Nephron (organoid): ENCODE data around the gene DLEU7.

Experiments
- H3K27ac Mint-ChIP-seq, 3 experiments: 2 replicates each; pipeline ENCODE4 v1.8.0; 2020; ENCODE audit warnings: mixed read lengths in 3 of 3, mild to moderate bottlenecking in 2 of 3, moderate library complexity in 1 of 3
- H3K27me3 Mint-ChIP-seq: 2 replicates; pipeline ENCODE4 v1.8.0; 2021; ENCODE audit warnings: low read depth, mild to moderate bottlenecking, moderate library complexity, mixed read lengths
- H3K36me3 Mint-ChIP-seq: 2 replicates; pipeline ENCODE4 v1.8.0; 2020; ENCODE audit warnings: low read depth, mixed read lengths
- H3K4me1 Mint-ChIP-seq: 2 replicates; pipeline ENCODE4 v1.8.0; 2020; ENCODE audit warnings: mixed read lengths
- H3K4me3 Mint-ChIP-seq, 3 experiments: 2 replicates each; pipeline ENCODE4 v1.8.0; 2020; ENCODE audit warnings: mild to moderate bottlenecking in 3 of 3, mixed read lengths in 3 of 3, moderate library complexity in 2 of 3
- H3K9me3 Mint-ChIP-seq: 2 replicates; pipeline ENCODE4 v1.8.0; 2020; ENCODE audit warnings: mixed read lengths
- TF ChIP-seq, protein P1 (sequence below), 3 experiments: fragments of 200-600 bp; sonication (generic); IDR thresholded peaks; one replicate each; pipeline ENCODE4 v1.5.0; 2021; ENCODE audit warnings: antibody characterized with exemption in 3 of 3; ENCODE audit not compliant: unreplicated experiment in 3 of 3

The DLEU7 gene

DNA sequence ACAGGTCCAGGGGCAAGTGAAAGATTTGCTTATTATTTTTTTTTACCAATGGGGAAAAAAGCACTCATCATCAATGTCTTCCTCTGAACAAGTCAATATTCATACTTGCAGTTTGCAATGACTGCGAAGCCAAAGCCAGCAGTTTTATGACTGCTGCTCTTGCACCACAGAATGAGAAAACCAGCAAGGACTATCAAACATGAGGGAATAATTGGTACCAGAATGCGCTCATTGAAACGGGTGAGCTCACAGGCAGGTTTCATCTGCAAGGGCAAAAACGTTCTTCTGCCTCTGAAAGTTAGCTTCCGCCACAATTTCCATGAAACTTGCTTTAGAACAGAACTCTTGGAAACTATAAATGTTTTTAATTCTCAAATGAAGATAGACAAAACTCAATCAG lies 5.5 kb downstream of the DLEU7 start:
- peaks cover 32% of the 10 kb centered on the region for H3K27me3 Mint-ChIP-seq
- TF ChIP-seq, protein P1, sequence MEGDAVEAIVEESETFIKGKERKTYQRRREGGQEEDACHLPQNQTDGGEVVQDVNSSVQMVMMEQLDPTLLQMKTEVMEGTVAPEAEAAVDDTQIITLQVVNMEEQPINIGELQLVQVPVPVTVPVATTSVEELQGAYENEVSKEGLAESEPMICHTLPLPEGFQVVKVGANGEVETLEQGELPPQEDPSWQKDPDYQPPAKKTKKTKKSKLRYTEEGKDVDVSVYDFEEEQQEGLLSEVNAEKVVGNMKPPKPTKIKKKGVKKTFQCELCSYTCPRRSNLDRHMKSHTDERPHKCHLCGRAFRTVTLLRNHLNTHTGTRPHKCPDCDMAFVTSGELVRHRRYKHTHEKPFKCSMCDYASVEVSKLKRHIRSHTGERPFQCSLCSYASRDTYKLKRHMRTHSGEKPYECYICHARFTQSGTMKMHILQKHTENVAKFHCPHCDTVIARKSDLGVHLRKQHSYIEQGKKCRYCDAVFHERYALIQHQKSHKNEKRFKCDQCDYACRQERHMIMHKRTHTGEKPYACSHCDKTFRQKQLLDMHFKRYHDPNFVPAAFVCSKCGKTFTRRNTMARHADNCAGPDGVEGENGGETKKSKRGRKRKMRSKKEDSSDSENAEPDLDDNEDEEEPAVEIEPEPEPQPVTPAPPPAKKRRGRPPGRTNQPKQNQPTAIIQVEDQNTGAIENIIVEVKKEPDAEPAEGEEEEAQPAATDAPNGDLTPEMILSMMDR (IDR thresholded peaks at IDR 0.05; ENCODE audit: unreplicated experiment in 3 of 3): no peak

DNA sequence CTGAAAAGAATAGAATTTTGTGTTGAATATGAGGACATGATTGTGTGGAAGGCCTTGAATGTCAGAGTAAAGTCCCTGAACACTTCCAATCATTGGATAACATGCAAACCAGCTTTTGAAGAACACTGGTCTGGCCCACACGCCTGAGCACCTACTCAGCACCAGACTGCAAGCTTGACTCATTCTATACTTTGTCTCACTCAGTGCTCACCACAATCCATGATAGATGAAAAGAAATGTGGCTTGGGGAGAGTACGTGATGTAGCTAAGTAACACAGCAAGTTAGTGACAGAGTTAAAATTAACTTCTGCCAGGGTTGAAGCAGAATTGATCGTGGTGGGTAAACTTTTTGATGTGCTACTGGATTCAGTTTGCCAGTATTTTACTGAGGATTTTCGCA lies 12.0 kb downstream of the DLEU7 start:
- Mint-ChIP-seq H3K9me3 (peaks cover 23% of the 10 kb centered on the region), H3K27ac (no peak overlapping the region), H3K4me3 (no peak overlapping the region), H3K36me3 (peaks cover 21% of the 10 kb centered on the region), H3K4me1 (no peaks in the 10 kb centered on the region), H3K27me3 (no peaks in the 10 kb centered on the region)
- TF ChIP-seq, protein P1 (IDR thresholded peaks at IDR 0.05; ENCODE audit: unreplicated experiment in 3 of 3): no peak

More for the DNA sequence above, 5.5 kb downstream of the DLEU7 start:
- Mint-ChIP-seq H3K4me1 (peaks cover 16% of the 10 kb centered on the region), H3K27ac (no peak overlapping the region), H3K36me3 (peaks cover 16% of the 10 kb centered on the region), H3K9me3 (peaks cover 16% of the 10 kb centered on the region), H3K4me3 (no peak overlapping the region)

DNA sequence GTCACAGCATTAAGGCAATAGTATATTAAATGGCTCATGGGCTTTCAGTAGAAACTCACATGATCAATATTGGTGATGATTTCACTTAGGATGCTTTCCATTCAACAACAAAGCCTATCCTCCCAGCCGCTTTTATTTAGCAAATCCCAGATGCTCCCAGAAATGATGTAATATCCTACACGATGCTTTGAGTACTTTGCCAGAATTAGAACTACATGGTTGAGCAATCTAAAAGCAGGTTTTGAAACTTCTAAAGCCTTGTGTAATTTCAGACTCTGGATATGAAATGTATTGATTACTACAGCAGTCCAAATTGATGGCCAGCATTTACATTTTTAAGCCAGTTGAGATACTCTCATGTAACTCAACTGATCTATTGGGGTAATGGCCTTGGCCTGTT lies 13.6 kb downstream of the DLEU7 start:
- H3K4me1 Mint-ChIP-seq: no peaks in the 10 kb centered on the region
- H3K4me3 Mint-ChIP-seq: no peak overlapping the region
- H3K36me3 Mint-ChIP-seq: peaks cover 18% of the 10 kb centered on the region
- no peaks in the 10 kb centered on the region for H3K27me3 Mint-ChIP-seq
- peaks cover 19% of the 10 kb centered on the region for H3K9me3 Mint-ChIP-seq
- H3K27ac Mint-ChIP-seq: no peak overlapping the region
- TF ChIP-seq, protein P1 (IDR thresholded peaks at IDR 0.05; ENCODE audit: unreplicated experiment in 3 of 3): no peak

DNA sequence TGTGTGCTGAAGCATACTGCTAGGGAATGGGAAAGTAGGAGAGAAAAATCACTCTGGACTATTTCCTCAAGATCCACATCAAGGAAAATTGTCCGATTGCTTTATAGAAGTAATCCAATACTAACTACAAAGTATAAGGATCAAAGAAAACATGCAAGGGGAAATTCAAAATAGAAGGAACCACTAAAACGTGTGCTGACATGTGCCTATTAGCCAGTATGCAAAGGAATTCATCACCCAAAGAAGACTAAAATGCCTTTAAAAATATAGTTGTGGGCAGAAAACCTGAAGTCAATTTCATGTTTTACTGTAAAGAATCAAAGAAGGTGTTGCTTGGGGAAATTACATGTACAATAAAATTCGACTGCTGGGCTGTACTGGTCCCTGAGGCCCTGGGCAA lies 14.3 kb downstream of the DLEU7 start:
- Mint-ChIP-seq H3K4me1 (no peaks in the 10 kb centered on the region), H3K27me3 (no peaks in the 10 kb centered on the region), H3K4me3 (no peak overlapping the region), H3K27ac (no peak overlapping the region), H3K9me3 (peaks cover 16% of the 10 kb centered on the region), H3K36me3 (peaks cover 16% of the 10 kb centered on the region)
- TF ChIP-seq, protein P1 (IDR thresholded peaks at IDR 0.05; ENCODE audit: unreplicated experiment in 3 of 3): no peak

- Mint-ChIP-seq H3K4me1 (no peaks in the 10 kb centered on the region), H3K36me3 (peaks cover under 1% of the 10 kb centered on the region), H3K9me3 (peaks cover under 1% of the 10 kb centered on the region), H3K4me3 (no peak overlapping the region), H3K27ac (no peak overlapping the region), H3K27me3 (no peaks in the 10 kb centered on the region)
- TF ChIP-seq, protein P1 (IDR thresholded peaks at IDR 0.05; ENCODE audit: unreplicated experiment in 3 of 3): no peak
These were observed 17.5 kb downstream of the DLEU7 start for GRCh38 chr13:50826035-50826434.

DNA sequence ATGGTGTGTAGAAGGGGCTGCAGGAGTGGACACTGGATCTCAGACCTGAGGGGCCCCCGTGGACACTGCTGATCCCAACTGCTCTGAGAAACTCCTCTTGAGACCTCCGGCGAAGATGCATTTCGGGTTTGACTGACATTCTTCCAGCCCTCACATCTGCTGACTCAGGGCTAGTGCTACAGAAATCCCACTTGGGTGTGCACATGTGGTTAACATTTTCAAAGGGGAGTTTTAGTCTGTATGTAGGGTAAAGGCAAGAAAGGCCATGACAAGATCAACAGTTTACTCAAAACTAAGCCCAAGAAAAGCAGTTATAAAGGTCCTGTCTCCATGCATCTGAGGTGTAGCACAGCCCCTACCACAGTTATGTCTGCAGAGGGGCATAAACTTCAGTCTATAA lies 31.2 kb downstream of the DLEU7 start:
- Mint-ChIP-seq H3K4me1 (peaks cover 30% of the 10 kb centered on the region), H3K9me3 (peaks cover 2% of the 10 kb centered on the region), H3K4me3 (no peak overlapping the region), H3K27me3 (no peaks in the 10 kb centered on the region), H3K36me3 (peaks cover 2% of the 10 kb centered on the region), H3K27ac (peak overlapping the region in 1 of 3 experiments; percentile 31)
- TF ChIP-seq, protein P1 (IDR thresholded peaks at IDR 0.05; ENCODE audit: unreplicated experiment in 3 of 3): no peak
